SK-N-SH (cell line): ENCODE measurements around the gene DLEU7. TPM values are rescaled to one million over a fixed set of nuclear protein-coding genes. Genes with fewer than 3 reads are reported as not detected.

Experiments used
- CTCF ChIA-PET: fragments of 300-600, 350-600 bp; formaldehyde crosslinking; extraction: SDS; loops from one replicate; lab custom pipeline; 2021; lab: Yijun Ruan, JAX
- POLR2A ChIA-PET: fragments of 350-600 bp; sonication (Branson Sonifier 250); formaldehyde crosslinking; extraction: SDS; loops from one replicate; lab custom pipeline; 2020; ENCODE audit warnings: antibody characterized with exemption, inconsistent platforms; lab: Yijun Ruan, JAX
- DNase-seq: peaks from one replicate; pipeline ENCODE4 v3.0.0; 2012
- H2AFZ ChIP-seq: fragments of 200-600 bp; sonication (generic); 2 replicates; pipeline ENCODE4 v1.8.1; 2016; ENCODE audit warnings: antibody characterized with exemption, mild to moderate bottlenecking, low read depth
- H3F3A ChIP-seq: fragments of 200-600 bp; sonication (generic); replicated peaks from 2 replicates; pipeline ENCODE3; 2016; ENCODE audit warnings: antibody characterized with exemption, mild to moderate bottlenecking; ENCODE audit not compliant: insufficient read depth
- H3K27ac ChIP-seq, 2 experiments: fragments of 200-500 bp in 1 of 2; fragments of 200-600 bp in 1 of 2; sonication (Bioruptor generic) in 1 of 2; sonication (generic), shearing (Covaris generic) in 1 of 2; 2 replicates each; pipeline versions ENCODE4 v1.5.1 to v1.6.1; 2014 to 2016; ENCODE audit warnings: low read depth in 2 of 2, inconsistent platforms in 1 of 2, low read length in 1 of 2, mild to moderate bottlenecking in 1 of 2, mixed read lengths in 1 of 2
- H3K27me3 ChIP-seq: fragments of 200-600 bp; sonication (generic), shearing (Covaris generic); 2 replicates; pipeline ENCODE4 v1.6.1; 2016; ENCODE audit warnings: mixed run types; ENCODE audit not compliant: insufficient read depth
- H3K36me3 ChIP-seq, 2 experiments: fragments of 200-500 bp in 1 of 2; fragments of 200-600 bp in 1 of 2; sonication (Bioruptor generic) in 1 of 2; sonication (generic) in 1 of 2; replicated peaks in 1 of 2; 2 replicates each; pipeline versions ENCODE3 to v1.5.1; 2014 to 2016; ENCODE audit warnings: low read length in 1 of 2, mild to moderate bottlenecking in 1 of 2; ENCODE audit not compliant: insufficient read depth in 2 of 2, control insufficient read depth in 1 of 2
- H3K4me1 ChIP-seq, 2 experiments: fragments of 200-500 bp in 1 of 2; fragments of 200-600 bp in 1 of 2; sonication (Bioruptor generic) in 1 of 2; sonication (generic), shearing (Covaris generic) in 1 of 2; 2 replicates each; pipeline versions ENCODE4 v1.5.1 to v1.6.1; 2014 to 2016; ENCODE audit warnings: low read depth in 1 of 2, low read length in 1 of 2, mixed run types in 1 of 2; ENCODE audit not compliant: insufficient read depth in 2 of 2, control insufficient read depth in 1 of 2
- H3K4me2 ChIP-seq: fragments of 200-600 bp; sonication (generic), shearing (Covaris generic); 2 replicates; pipeline ENCODE4 v1.6.1; 2017; ENCODE audit warnings: mixed run types
- H3K4me3 ChIP-seq, 2 experiments: fragments of 200-500 bp in 1 of 2; fragments of 200-600 bp in 1 of 2; sonication (Bioruptor generic) in 1 of 2; sonication (generic), shearing (Covaris generic) in 1 of 2; 2 replicates each; pipeline versions ENCODE4 v1.5.1 to v1.8.1; 2014 to 2016; ENCODE audit warnings: low read depth in 2 of 2, inconsistent platforms in 1 of 2, low read length in 1 of 2, mild to moderate bottlenecking in 1 of 2, mixed read lengths in 1 of 2, moderate library complexity in 1 of 2
- H3K79me2 ChIP-seq: fragments of 200-600 bp; sonication (generic); 2 replicates; pipeline ENCODE4 v1.8.1; 2017; ENCODE audit warnings: mild to moderate bottlenecking; ENCODE audit not compliant: insufficient read depth
- H3K9ac ChIP-seq: fragments of 200-600 bp; sonication (generic); 2 replicates; pipeline ENCODE4 v1.6.1; 2017; ENCODE audit warnings: mixed run types
- H3K9me2 ChIP-seq: fragments of 200-600 bp; sonication (generic); 2 replicates; pipeline ENCODE4 v1.6.1; 2017; ENCODE audit warnings: mixed run types
- H3K9me3 ChIP-seq: fragments of 200-600 bp; sonication (generic); 2 replicates; pipeline ENCODE4 v1.6.1; 2017; ENCODE audit warnings: mixed run types, mild to moderate bottlenecking, moderate library complexity
- H4K20me1 ChIP-seq: fragments of 200-600 bp; sonication (generic); 2 replicates; pipeline ENCODE4 v1.6.1; 2017; ENCODE audit warnings: mild to moderate bottlenecking, mixed run types; ENCODE audit not compliant: insufficient read depth
- ELF1 ChIP-seq: IDR thresholded peaks from 2 replicates; pipeline ENCODE4 v1.4.0; 2012
- EZH2phosphoT487 ChIP-seq: fragments of 200-600 bp; sonication (generic); IDR thresholded peaks from 2 replicates; pipeline ENCODE4 v1.6.1; 2017; ENCODE audit warnings: low read depth, mixed run types, mild to moderate bottlenecking, antibody characterized with exemption, moderate library complexity, borderline replicate concordance
- FOSL2 ChIP-seq: IDR thresholded peaks from 2 replicates; pipeline ENCODE4 v1.4.0; 2012; ENCODE audit warnings: low read depth, mild to moderate bottlenecking, moderate library complexity, borderline replicate concordance
- FOXM1 ChIP-seq: IDR thresholded peaks from 2 replicates; pipeline ENCODE4 v1.4.0; 2012; ENCODE audit warnings: low read depth, mild to moderate bottlenecking
- GABPA ChIP-seq: IDR thresholded peaks from 2 replicates; pipeline ENCODE4 v1.4.0; 2012; ENCODE audit warnings: low read depth, mild to moderate bottlenecking
- JUND ChIP-seq: IDR thresholded peaks from 2 replicates; pipeline ENCODE4 v1.4.0; 2012
- MXI1 ChIP-seq: IDR thresholded peaks from 2 replicates; pipeline ENCODE4 v1.6.1; 2012; ENCODE audit warnings: mild to moderate bottlenecking, low read depth, low read length, improper control_type of control experiment
- POLR2AphosphoS5 ChIP-seq: IDR thresholded peaks from 2 replicates; pipeline ENCODE4 v1.6.1; 2012; ENCODE audit warnings: low read depth, low read length
- RXRA ChIP-seq: IDR thresholded peaks from 2 replicates; pipeline ENCODE4 v1.4.0; 2012; ENCODE audit warnings: low read depth, mild to moderate bottlenecking, borderline replicate concordance
- SIN3A ChIP-seq: IDR thresholded peaks from 2 replicates; pipeline ENCODE4 v1.6.1; 2012; ENCODE audit warnings: low read depth, mild to moderate bottlenecking, low read length, moderate library complexity, borderline replicate concordance
- TEAD4 ChIP-seq: IDR thresholded peaks from 2 replicates; pipeline ENCODE4 v1.4.0; 2012; ENCODE audit warnings: mild to moderate bottlenecking, borderline replicate concordance; ENCODE audit not compliant: insufficient read depth
- USF2 ChIP-seq: fragments of 150-350 bp; IDR thresholded peaks from 2 replicates; pipeline ENCODE4 v1.6.1; 2017; ENCODE audit warnings: antibody characterized with exemption, low read length, low read depth, borderline replicate concordance
- WGBS: methylation state at CpG from one replicate; pipeline ENCODE4 v1.1.6; 2017; ENCODE audit warnings: low lambda C conversion rate; 5-methylcytosine and 5-hydroxymethylcytosine counted together
- polyA plus RNA-seq, 3 experiments: library from polyadenylated mRNA; depleted of rRNA; stranded (reverse); fragments of >200 nt; gene quantifications; 2 replicates each; pipeline ENCODE4 v1.2.3, GENCODE V29; 2012
- TF ChIP-seq, protein P1 (sequence below): IDR thresholded peaks from 2 replicates; pipeline ENCODE4 v1.4.0; 2012; ENCODE audit warnings: low read depth, borderline replicate concordance
- TF ChIP-seq, protein P2 (sequence below): IDR thresholded peaks from 2 replicates; pipeline ENCODE4 v1.6.1; 2012; ENCODE audit warnings: mild to moderate bottlenecking, low read depth, low read length, moderate library complexity
- TF ChIP-seq, protein P3 (sequence below): IDR thresholded peaks from 2 replicates; pipeline ENCODE4; 2012
- TF ChIP-seq, protein P4 (sequence below): fragments of 200-600 bp; sonication (generic); IDR thresholded peaks from 2 replicates; pipeline ENCODE4 v1.6.1; 2017; ENCODE audit warnings: antibody characterized with exemption, mild to moderate bottlenecking, moderate library complexity

Gene DLEU7
- polyA plus RNA-seq, 1 of the 3 experiments (the other 2 are of a cell fraction) = not detected

GRCh38 chr13:50838031-50838430, 5.5 kb downstream of the DLEU7 start:
- H3K27ac ChIP-seq = no peak overlapping the region
- no peak overlapping the region for H3K4me2 ChIP-seq
- POLR2A ChIA-PET = no interaction called here
- no peak overlapping the region for H2AFZ ChIP-seq
- H3K79me2 ChIP-seq = no peaks in the 10 kb centered on the region
- no peak overlapping the region for H3K9ac ChIP-seq
- no peaks in the 10 kb centered on the region for H3K36me3 ChIP-seq
- H4K20me1 ChIP-seq = no peaks in the 10 kb centered on the region
- no peak for DNase-seq
- WGBS = 81% methylated on average over 5 of the region's 5 CpGs
- H3K4me3 ChIP-seq = no peak overlapping the region
- TF ChIP-seq, protein P1, sequence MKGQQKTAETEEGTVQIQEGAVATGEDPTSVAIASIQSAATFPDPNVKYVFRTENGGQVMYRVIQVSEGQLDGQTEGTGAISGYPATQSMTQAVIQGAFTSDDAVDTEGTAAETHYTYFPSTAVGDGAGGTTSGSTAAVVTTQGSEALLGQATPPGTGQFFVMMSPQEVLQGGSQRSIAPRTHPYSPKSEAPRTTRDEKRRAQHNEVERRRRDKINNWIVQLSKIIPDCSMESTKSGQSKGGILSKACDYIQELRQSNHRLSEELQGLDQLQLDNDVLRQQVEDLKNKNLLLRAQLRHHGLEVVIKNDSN = no peak
- no peak for TF ChIP-seq SIN3A
- no peak for TF ChIP-seq ELF1
- no peak for TF ChIP-seq TEAD4
- TF ChIP-seq JUND = no peak
- TF ChIP-seq GABPA = no peak
- TF ChIP-seq, protein P2, sequence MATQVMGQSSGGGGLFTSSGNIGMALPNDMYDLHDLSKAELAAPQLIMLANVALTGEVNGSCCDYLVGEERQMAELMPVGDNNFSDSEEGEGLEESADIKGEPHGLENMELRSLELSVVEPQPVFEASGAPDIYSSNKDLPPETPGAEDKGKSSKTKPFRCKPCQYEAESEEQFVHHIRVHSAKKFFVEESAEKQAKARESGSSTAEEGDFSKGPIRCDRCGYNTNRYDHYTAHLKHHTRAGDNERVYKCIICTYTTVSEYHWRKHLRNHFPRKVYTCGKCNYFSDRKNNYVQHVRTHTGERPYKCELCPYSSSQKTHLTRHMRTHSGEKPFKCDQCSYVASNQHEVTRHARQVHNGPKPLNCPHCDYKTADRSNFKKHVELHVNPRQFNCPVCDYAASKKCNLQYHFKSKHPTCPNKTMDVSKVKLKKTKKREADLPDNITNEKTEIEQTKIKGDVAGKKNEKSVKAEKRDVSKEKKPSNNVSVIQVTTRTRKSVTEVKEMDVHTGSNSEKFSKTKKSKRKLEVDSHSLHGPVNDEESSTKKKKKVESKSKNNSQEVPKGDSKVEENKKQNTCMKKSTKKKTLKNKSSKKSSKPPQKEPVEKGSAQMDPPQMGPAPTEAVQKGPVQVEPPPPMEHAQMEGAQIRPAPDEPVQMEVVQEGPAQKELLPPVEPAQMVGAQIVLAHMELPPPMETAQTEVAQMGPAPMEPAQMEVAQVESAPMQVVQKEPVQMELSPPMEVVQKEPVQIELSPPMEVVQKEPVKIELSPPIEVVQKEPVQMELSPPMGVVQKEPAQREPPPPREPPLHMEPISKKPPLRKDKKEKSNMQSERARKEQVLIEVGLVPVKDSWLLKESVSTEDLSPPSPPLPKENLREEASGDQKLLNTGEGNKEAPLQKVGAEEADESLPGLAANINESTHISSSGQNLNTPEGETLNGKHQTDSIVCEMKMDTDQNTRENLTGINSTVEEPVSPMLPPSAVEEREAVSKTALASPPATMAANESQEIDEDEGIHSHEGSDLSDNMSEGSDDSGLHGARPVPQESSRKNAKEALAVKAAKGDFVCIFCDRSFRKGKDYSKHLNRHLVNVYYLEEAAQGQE = no peak
- no peak for TF ChIP-seq MXI1
- no peak for TF ChIP-seq EZH2phosphoT487
- no peak for TF ChIP-seq RXRA
- no peak for TF ChIP-seq POLR2AphosphoS5
- no peak for TF ChIP-seq USF2
- TF ChIP-seq, all 33 proteins: peak for 0
- Histone ChIP-seq H3K27me3 (no peaks in the 10 kb centered on the region), H3K4me1 (peaks cover 0 to 4% of the 10 kb centered on the region in 2 experiments; a peak in 1 of 4 replicates), H3K9me2 (no peaks in the 10 kb centered on the region), H3K9me3 (no peaks in the 10 kb centered on the region), H3F3A (no peaks in the 10 kb centered on the region)
- CTCF ChIA-PET = interaction anchor here (1.4 kb wide), 1 partner anchor 9 kb away, joined by 4 read pairs; no protein-coding TSS in a partner anchor

DNA sequence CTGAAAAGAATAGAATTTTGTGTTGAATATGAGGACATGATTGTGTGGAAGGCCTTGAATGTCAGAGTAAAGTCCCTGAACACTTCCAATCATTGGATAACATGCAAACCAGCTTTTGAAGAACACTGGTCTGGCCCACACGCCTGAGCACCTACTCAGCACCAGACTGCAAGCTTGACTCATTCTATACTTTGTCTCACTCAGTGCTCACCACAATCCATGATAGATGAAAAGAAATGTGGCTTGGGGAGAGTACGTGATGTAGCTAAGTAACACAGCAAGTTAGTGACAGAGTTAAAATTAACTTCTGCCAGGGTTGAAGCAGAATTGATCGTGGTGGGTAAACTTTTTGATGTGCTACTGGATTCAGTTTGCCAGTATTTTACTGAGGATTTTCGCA, 12.0 kb downstream of the DLEU7 start:
- H3K4me3 ChIP-seq = no peak overlapping the region
- H3K4me1 ChIP-seq = no peaks in the 10 kb centered on the region
- no peak overlapping the region for H2AFZ ChIP-seq
- no peaks in the 10 kb centered on the region for H3K36me3 ChIP-seq
- H3K4me2 ChIP-seq = no peak overlapping the region
- no peaks in the 10 kb centered on the region for H4K20me1 ChIP-seq
- TF ChIP-seq FOSL2 (no peak), FOXM1 (no peak)
- TF ChIP-seq, protein P3, sequence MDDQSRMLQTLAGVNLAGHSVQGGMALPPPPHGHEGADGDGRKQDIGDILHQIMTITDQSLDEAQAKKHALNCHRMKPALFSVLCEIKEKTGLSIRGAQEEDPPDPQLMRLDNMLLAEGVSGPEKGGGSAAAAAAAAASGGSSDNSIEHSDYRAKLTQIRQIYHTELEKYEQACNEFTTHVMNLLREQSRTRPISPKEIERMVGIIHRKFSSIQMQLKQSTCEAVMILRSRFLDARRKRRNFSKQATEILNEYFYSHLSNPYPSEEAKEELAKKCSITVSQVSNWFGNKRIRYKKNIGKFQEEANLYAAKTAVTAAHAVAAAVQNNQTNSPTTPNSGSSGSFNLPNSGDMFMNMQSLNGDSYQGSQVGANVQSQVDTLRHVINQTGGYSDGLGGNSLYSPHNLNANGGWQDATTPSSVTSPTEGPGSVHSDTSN = no peak
- TF ChIP-seq, protein P4, sequence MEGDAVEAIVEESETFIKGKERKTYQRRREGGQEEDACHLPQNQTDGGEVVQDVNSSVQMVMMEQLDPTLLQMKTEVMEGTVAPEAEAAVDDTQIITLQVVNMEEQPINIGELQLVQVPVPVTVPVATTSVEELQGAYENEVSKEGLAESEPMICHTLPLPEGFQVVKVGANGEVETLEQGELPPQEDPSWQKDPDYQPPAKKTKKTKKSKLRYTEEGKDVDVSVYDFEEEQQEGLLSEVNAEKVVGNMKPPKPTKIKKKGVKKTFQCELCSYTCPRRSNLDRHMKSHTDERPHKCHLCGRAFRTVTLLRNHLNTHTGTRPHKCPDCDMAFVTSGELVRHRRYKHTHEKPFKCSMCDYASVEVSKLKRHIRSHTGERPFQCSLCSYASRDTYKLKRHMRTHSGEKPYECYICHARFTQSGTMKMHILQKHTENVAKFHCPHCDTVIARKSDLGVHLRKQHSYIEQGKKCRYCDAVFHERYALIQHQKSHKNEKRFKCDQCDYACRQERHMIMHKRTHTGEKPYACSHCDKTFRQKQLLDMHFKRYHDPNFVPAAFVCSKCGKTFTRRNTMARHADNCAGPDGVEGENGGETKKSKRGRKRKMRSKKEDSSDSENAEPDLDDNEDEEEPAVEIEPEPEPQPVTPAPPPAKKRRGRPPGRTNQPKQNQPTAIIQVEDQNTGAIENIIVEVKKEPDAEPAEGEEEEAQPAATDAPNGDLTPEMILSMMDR = no peak
- H3K27ac ChIP-seq = no peak overlapping the region
- no peaks in the 10 kb centered on the region for H3K9me3 ChIP-seq
- H3K9me2 ChIP-seq = no peaks in the 10 kb centered on the region
- ChIA-PET CTCF (interaction anchor here (1.0 to 3.4 kb wide), 2 partner anchors 25 to 80 kb away, joined by 3 to 9 read pairs; no protein-coding TSS in a partner anchor), POLR2A (no interaction called here)
- H3K9ac ChIP-seq = no peak overlapping the region
- no peak for DNase-seq
- no peaks in the 10 kb centered on the region for H3K79me2 ChIP-seq
- no peaks in the 10 kb centered on the region for H3K27me3 ChIP-seq
- H3F3A ChIP-seq = no peaks in the 10 kb centered on the region
- 30% methylated on average over 4 of the region's 4 CpGs for WGBS
